HepG2 (cell line): ENCODE data around the gene LMF2. TPM values are rescaled to one million over a fixed set of nuclear protein-coding genes. Genes with fewer than 3 reads are reported as not detected.
A peak's percentile ranks its signal among the peaks of the same experiment; 100 is the strongest.

ENCODE experiments used
- ATF5 ChIP-seq: sonication (generic); formaldehyde crosslinking; IDR thresholded peaks from 2 replicates; pipeline ENCODE4 v1.4.0; 2020; ENCODE audit warnings: mild to moderate bottlenecking, low read depth, missing genetic modification reagents
- CENPX ChIP-seq: sonication (generic); formaldehyde crosslinking; IDR thresholded peaks from 2 replicates; pipeline ENCODE4 v1.9.0; 2021; ENCODE audit warnings: mild to moderate bottlenecking, missing genetic modification reagents, moderate library complexity
- CERS6 ChIP-seq: sonication (generic); formaldehyde crosslinking; IDR thresholded peaks from 2 replicates; pipeline ENCODE4 v1.5.0; 2020; ENCODE audit warnings: missing genetic modification reagents
- FOXK1 ChIP-seq: sonication (generic); formaldehyde crosslinking; IDR thresholded peaks from 2 replicates; pipeline ENCODE4 v1.4.0; 2020; ENCODE audit warnings: low read depth, missing genetic modification reagents, borderline replicate concordance
- GATAD2A ChIP-seq: IDR thresholded peaks from 2 replicates; pipeline ENCODE4 v1.6.1; 2016
- GRHL1 ChIP-seq: sonication (generic); formaldehyde crosslinking; conservative IDR thresholded peaks from 2 replicates; pipeline ENCODE4 v1.8.0; 2022; ENCODE audit warnings: missing genetic modification reagents
- HNRNPH1 ChIP-seq: fragments of 200-400 bp; formaldehyde crosslinking; optimal IDR thresholded peaks from 2 replicates; pipeline ENCODE3; 2017; ENCODE audit warnings: mild to moderate bottlenecking, low read depth, low read length
- KDM5B ChIP-seq: sonication (generic); formaldehyde crosslinking; IDR thresholded peaks from 2 replicates; pipeline ENCODE4 v1.4.0; 2020; ENCODE audit warnings: missing genetic modification reagents, mild to moderate bottlenecking, borderline replicate concordance
- PAWR ChIP-seq: sonication (generic); formaldehyde crosslinking; IDR thresholded peaks from 2 replicates; pipeline ENCODE4 v1.4.0; 2020; ENCODE audit warnings: missing genetic modification reagents, mild to moderate bottlenecking, borderline replicate concordance
- SIX4 ChIP-seq: sonication (generic); formaldehyde crosslinking; IDR thresholded peaks from 2 replicates; pipeline ENCODE4 v1.4.0; 2020; ENCODE audit warnings: missing genetic modification reagents
- SNAPC4 ChIP-seq: sonication (generic); formaldehyde crosslinking; IDR thresholded peaks from 2 replicates; pipeline ENCODE4 v1.4.0; 2020; ENCODE audit warnings: mild to moderate bottlenecking, missing genetic modification reagents
- ZNF207 ChIP-seq: fragments of 450-650 bp; IDR thresholded peaks from 2 replicates; pipeline ENCODE4 v1.6.1; 2016; ENCODE audit warnings: antibody characterized with exemption, borderline replicate concordance
- ZNF263 ChIP-seq: sonication (generic); formaldehyde crosslinking; IDR thresholded peaks from 2 replicates; pipeline ENCODE4 v1.4.0; 2020; ENCODE audit warnings: missing genetic modification reagents
- ZNF501 ChIP-seq: sonication (generic); formaldehyde crosslinking; IDR thresholded peaks from 2 replicates; pipeline ENCODE4 v1.5.1; 2020; ENCODE audit warnings: mild to moderate bottlenecking, moderate library complexity, missing genetic modification reagents
- ZNF572 ChIP-seq: sonication (generic); formaldehyde crosslinking; IDR thresholded peaks from 2 replicates; pipeline ENCODE4 v1.5.1; 2020; ENCODE audit warnings: mild to moderate bottlenecking, missing genetic modification reagents
- ZNF782 ChIP-seq: sonication (generic); formaldehyde crosslinking; IDR thresholded peaks from 2 replicates; pipeline ENCODE4 v1.4.0; 2020; ENCODE audit warnings: missing genetic modification reagents, mild to moderate bottlenecking, borderline replicate concordance
- ZNF800 ChIP-seq: sonication (generic); formaldehyde crosslinking; IDR thresholded peaks from 2 replicates; pipeline ENCODE4 v1.4.0; 2020; ENCODE audit warnings: missing genetic modification reagents
- ZNF83 ChIP-seq: sonication (generic); formaldehyde crosslinking; IDR thresholded peaks from 2 replicates; pipeline ENCODE4 v1.4.0; 2020; ENCODE audit warnings: missing genetic modification reagents, mild to moderate bottlenecking, borderline replicate concordance
- polyA plus RNA-seq, 8 experiments: library from polyadenylated mRNA; depleted of rRNA in 3 of 8; stranded (reverse) in 7 of 8; unstranded in 1 of 8; fragments of >200 nt; fragmentation: Illumina TruSeq in 4 of 8; extraction: Trizol in 4 of 8; gene quantifications; 2 replicates each; pipeline versions ENCODE4 v1.2.1 to v1.2.3, GENCODE V29; 2011 to 2016; ENCODE audit warnings: low read depth in 4 of 8, missing spikeins in 1 of 8, mixed read lengths in 1 of 8; ENCODE audit not compliant: insufficient read depth in 1 of 8
- total RNA-seq, 5 experiments: library from RNA; depleted of rRNA; stranded (reverse); fragments of >200 nt; fragmentation: Illumina TruSeq; extraction: Trizol; gene quantifications; 2 replicates each; pipeline ENCODE4 v1.2.3, GENCODE V29; 2016; ENCODE audit warnings: low read depth in 1 of 5

Gene LMF2
- total and polyA plus RNA-seq, 2 of the 13 experiments (the other 11 are each of a cell fraction or from before 2014, with no cell fraction given), result 23.3 to 30.6 TPM

GRCh38 chr22:50482107-50483074 is 25.1 kb downstream of the LMF2 start (continued):
- no peak for TF ChIP-seq GRHL1 (CRISPR knock-in tag)
- peak; percentile 29; the same call in 1 of the 2 replicates for TF ChIP-seq GATAD2A
- no peak for TF ChIP-seq KDM5B (CRISPR knock-in tag)
- TF ChIP-seq ZNF572, result no peak
- no peak for TF ChIP-seq HNRNPH1
- TF ChIP-seq PAWR (CRISPR knock-in tag), result no peak
- TF ChIP-seq ATF5, result no peak
- no peak for TF ChIP-seq FOXK1 (CRISPR knock-in tag)
- TF ChIP-seq ZNF207, result no peak
- no peak for TF ChIP-seq ZNF83 (CRISPR knock-in tag)
- TF ChIP-seq ZNF263 (CRISPR knock-in tag), result 0 out of 2 replicates have a peak, but pooled peaks have one; percentile 12
- TF ChIP-seq ZNF782, result no peak
- no peak for TF ChIP-seq ZNF501
- no peak for TF ChIP-seq CERS6
- TF ChIP-seq SNAPC4 (CRISPR knock-in tag), result no peak
- no peak for TF ChIP-seq CENPX (CRISPR knock-in tag)
- no peak for TF ChIP-seq SIX4
- no peak for TF ChIP-seq ZNF800
